HG02571 (cell line): ENCODE measurements around the gene DYNLL2.
"Not testable (repeated sequence)": the region's sequence is repeated elsewhere in the genome, so short reads cannot be mapped to it uniquely, and the experiment has no call there.

Experiments used
- ATAC-seq: cut with Tn5 transposase; IDR thresholded peaks from one replicate; pipeline ENCODE4 v1.9.1; 2021; ENCODE audit warnings: mild to moderate bottlenecking, moderate library complexity; ENCODE audit not compliant: unreplicated experiment

DYNLL2 gene

DNA sequence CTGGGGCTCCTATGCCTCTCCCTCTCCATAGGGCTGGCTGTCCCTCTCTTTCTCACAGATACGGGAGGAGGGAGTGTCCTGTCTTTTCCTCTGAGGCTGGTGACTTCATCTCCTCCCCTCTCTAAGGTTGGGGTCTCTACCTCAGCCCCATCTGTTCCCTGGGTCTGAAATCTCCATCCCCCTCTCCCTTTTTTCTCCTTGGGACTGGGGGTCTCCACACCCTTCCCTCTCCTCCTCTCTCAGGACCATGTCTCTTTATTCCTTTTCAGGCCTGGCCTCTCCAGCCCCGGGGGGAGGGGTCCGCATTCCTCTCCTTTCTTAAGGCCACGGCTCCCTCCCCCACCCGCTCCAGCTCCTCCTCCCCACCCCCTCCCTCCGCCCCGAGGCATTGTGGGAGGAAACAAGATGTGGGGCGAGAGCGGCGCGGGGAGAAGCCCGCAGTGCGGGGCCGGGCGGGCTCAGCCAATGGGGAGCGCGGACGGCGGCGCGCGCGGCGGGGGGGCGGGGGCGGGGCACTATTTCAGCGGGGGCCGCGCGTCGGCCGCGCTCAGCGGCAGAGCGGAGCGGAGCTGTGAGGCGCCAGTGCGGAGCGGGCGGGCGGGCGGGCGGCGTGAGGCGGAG lies at the start of gene DYNLL2:
TSS of gene DYNLL2 (plus strand) at position 550 of the 621 bp plus-strand sequence. CDS start 3,672 bp downstream, outside the sequence.
- ATAC-seq: peak; percentile 62

DNA sequence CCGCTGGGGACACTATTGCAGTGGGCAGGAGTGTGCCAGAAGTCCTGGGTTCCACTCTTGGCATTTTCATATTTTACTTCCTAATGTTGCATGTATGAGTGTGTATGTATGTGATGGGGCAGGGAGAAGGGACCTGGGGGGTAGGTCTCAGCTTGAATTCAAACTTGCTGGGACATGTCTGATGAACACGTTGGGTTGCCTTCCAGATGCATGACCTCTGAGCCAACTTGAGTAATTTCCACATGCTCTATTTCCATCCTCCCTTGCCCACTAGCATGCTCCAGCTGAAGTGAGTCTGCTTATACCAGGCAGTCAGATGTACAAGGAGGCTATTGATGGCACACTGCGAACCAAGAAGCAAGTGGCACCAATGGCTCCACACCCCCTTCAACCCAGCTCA lies 43.2 kb upstream of the DYNLL2 start:
- ATAC-seq: no peak

DNA sequence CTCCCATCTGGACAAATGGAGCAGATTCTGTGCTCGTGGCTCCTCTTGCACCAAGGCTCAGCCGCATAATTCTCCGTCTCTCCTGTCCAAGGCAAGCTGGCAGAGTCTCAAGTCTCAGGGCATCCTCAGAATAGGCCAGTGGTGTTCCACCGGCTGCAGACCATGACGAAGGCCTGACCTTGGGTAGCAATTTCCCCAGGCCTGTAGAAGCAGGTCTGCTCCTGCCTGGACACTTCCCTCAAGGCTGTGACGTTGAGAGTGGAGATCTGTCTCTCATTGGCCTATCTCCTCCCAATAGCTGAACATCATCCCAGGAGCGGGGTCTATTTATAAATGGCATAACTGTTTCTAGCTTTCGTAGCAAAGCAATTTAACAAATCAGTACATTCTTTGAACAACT lies 42.8 kb upstream of the DYNLL2 start:
- ATAC-seq: no peak

DNA sequence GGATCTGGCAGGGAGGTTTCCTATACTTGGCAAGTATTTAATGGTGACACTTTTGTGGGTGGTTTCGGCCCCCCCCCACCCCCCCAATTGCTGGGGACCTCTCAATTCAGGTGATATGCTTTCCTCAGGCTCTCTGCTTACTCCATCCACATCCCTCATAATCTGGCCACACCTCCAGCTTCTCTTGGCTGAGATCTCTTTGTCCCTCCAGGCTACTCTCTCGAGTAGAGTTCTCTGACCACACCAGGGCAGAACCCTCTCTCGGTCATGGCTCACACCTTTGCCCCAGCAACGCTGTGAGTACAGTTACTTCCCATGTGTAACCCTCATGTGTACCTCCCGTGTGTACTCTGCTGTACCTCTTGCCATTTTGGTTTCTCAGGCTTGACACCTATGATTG lies 42.1 kb upstream of the DYNLL2 start:
- no peak for ATAC-seq

DNA sequence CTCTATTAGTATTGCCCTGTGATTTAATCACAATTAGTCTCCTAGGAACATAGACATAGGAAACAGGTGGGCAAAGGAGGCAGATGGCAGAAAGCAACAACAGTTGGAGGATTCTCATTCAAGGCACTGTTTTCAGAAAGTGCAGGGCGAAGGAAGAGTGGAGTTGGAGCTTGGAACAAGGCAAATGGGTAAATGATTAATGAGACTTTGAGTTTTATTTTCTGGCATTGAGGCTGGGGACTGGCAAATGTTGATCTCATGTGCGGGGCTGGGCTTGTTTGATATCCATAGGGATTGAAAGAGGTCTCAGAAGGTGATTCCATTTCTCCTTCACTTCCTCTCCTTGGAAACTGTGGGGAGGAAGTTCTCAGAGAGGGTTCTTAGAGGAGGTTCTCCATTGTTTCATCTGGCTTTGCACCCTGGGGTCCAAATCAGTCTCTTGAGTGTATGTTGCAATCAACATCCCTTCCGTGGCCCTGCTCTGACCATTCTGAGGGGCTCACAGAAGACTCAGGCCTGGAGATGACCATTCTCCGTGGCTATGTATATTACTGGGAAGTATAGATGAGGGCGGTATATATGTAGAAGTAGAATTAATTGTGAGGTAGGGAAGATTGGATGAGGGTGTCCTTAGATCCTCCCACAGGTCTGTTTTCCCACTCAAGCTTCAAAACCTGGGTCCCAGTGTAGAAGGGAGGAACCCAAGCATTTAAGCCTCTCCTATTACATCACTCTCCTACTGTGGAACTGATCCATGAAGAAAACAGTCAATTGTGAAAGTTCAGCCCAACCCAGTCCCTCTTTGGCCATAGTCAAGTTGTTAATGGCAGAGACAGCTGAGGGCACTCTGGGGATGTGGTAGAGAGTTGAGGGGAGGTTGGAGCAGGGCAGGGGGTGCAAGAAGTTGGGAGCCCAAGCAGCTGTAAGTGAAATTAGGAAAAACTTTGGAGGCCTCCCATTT lies 39.7 kb upstream of the DYNLL2 start:
- no peak for ATAC-seq

DNA sequence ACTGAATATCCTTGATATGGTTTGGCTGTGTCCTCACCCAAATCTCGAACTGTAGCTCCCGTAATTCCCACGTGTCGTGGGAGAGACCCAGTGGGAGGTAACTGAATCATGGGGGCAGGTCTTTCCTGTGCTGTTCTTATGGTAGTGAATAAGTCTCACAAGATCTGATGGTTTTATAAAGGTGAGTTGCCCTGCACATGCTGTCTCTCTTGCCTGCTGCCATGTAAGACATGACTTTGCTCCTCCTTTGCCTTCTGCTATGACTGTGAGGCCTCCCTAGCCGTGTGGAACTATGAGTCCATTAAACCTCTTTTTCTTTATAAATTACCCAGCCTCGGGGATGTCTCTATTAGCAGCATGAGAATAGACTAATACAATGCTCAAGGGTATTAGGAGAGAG lies 39.0 kb upstream of the DYNLL2 start:
- ATAC-seq: not testable (repeated sequence)

DNA sequence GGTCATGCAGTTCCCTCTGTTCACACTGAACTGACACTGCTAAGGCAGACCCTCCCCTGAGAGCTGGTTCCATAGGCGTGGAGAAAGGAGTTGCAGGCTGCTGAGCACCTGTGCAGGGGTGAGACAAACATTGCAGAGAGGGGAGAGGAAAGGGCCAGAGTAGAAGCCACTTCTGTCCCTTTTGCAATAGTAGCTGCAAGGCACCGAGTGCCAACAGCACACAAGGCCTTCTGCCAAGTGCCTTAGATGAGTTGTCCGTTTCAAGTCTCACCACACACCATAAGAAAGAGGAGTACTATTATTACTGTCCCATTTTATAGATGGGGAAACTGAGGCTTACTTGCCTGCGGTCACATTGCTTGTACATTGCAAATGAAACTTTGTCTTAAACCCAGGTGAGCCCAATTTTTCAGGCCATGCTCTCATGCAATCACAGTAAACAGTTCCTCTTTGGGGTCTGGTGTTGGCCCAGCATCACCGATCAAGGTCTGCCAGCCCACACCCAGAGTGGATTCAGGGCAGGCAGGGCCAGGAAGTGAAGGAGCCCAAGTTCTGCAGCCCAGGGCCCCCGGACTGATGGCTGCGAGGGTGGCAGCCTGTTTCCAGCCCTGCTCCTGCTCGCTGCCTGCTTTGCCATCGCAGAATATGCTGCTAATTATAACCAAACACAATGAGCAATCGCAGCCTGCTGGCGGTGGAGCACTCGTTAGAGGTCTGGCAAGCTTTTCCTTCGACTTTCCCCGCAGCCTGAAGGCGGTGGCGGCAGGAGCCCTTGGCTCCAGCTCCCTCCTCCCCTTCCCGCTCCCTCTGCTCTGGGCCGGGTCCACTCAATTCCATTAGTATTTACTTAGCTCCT lies 36.8 kb upstream of the DYNLL2 start:
- ATAC-seq: no peak

DNA sequence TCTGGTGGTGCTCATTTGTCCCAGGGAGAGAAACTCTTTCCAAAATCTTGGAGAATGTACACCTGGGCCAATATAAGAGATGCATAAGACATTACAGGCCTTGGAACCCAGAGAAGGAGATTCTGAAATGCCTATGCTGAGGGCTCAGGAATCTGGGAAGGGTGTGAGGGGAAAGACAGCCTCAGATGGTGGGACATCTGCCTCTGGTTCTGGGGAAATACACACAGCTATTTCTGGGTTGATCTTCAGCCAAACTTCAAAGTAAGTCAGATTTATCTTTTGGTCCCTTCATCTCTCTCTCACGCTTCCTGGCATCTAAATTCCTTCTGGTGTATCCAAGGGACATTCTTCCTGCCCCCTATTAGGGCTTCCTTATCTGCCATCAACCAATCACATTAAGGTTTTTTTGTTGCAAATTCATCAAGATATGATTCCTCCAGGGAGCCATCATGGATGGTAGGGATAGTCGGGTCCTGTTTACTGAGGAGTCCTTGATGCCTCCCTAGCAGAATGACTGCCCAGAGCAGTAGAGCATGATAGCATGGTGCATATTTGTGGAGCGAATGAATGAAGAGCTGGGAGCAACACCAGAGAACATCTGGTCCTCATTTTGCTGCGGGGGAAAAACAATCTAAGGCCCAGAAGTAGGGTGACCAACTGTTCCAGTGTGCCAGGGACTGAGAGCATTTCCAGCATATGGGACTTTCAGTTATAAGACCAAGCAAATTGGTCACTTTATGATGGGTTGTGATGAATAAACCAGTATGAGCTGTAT lies 35.7 kb upstream of the DYNLL2 start:
- no peak for ATAC-seq

DNA sequence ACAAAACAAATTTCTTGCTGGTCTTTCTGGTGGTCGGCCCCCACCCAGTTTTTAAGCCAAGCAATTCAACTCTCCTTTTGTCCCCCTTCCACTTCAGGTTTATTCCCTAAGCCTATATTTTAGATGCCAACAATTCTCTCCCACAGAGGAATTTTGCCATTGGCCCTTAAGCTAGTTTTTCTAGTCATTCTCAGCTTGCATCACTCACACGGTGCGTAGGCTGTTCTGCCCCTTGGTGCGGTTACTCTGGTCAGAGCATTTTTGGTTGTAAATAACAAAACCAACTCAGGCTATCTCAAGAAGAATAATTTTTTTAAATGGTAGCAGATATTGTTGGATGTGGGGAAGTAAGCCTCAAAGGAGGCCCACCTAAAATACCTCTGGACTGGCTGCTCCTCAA lies 33.7 kb upstream of the DYNLL2 start:
- no peak for ATAC-seq

DNA sequence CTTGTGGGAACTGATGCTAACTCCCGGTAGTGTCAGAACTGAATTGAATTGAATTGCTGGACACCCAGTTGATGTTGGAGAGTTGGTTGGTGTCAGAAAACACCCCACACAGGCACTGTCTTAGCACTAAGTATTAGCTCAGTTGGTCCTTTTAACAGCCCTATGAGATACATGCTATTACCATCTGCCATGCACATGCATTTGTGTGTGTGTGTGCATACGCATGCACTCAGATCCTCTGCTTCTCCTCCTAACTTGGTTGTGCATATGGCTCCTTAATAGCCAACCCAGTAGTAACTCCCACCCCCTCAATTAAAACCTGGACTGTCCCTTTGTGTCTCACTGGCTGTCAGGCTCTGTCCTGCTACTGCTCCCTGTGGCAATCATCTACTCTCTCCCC lies 32.3 kb upstream of the DYNLL2 start:
- ATAC-seq: no peak

DNA sequence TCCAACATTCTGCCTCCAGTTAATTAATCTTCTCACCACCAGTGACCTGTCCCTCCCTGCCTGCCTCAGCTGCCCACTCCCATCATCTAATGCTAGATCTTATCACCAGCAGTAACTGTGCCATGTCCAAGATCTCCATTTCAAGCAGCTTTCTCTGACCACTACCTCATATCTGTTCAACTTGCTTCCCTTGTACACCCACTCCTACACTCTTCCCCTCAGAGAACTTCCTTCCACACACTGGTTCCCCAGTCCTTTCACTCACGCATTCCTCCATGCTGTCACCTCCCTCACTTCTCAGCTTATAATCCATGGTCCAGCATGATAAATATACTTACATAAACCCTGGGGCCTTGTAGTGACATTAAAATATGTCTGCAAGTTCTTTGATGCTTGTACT lies 31.8 kb upstream of the DYNLL2 start:
- ATAC-seq: no peak

DNA sequence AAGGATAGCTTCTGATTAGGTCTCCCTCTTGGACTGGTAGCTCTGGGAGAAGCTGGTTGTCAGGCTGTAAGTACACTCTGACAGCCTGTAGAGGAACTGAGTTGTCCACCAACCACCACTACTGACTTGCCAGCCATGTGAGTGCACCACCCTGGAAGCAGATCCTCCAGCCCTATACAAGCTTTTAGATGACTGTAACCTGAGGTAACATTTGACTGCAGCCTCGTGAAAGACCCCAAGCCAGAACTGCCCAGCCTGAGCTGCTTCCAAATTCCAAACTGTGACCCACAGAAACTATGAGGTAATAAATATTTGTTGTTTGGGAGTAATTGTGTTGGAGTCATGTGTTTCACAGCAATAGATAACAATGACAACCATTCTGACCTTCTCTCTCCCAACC lies 30.8 kb upstream of the DYNLL2 start:
- no peak for ATAC-seq

DNA sequence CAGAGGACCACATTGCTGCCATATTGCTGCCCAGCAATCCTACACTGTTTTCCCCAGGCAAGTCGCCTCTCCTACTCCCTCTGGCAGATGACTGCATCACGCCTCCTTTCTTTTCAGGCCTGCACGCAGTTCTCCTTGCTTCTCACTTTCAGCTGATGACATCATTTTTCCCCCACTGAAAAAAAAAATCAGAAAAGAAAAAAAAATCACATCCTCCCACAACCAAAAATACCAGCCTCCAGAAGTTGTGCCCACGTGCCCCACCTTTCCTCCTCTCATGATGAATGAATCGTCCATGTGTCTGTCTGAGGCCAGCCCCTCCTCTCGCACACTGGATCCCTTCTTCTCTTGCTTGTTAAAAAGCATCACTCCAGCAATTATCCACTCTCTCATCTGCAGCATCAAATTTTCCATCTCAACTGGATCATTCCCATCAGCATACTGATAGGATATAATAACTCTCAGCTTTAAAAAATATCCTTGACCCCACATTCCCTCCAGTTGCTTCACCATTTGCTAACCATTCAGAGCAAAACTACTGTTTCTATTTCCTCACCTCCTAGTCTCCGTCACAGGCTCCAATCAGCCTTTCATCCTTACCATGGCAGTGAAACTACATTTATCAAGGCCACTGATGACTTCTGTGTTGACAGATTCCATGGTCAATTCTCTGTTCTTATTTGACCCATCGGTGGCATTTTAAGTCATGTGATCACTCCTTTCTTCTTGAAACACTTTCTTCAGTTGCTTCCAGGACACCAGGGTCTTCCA lies 30.1 kb upstream of the DYNLL2 start:
- no peak for ATAC-seq

DNA sequence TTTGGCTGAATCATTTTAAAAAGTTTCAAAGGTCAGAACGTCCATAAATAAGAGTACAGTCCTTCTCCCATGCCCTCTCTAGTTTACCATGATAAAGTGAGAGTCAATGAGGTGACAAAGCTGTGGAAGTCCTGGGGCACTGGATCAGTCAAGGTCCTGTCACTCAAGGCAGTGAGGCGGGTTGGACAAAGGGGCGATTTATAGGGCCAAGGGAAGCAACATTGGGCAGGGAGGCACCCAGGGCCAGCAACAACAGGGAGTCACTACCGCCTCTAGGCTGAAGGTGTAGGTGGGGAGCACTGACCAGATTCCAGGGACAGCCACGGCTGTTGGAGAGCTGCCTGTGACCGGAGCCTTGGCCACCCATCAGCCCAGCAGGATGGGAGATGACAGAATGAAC lies 28.6 kb upstream of the DYNLL2 start:
- ATAC-seq: no peak

DNA sequence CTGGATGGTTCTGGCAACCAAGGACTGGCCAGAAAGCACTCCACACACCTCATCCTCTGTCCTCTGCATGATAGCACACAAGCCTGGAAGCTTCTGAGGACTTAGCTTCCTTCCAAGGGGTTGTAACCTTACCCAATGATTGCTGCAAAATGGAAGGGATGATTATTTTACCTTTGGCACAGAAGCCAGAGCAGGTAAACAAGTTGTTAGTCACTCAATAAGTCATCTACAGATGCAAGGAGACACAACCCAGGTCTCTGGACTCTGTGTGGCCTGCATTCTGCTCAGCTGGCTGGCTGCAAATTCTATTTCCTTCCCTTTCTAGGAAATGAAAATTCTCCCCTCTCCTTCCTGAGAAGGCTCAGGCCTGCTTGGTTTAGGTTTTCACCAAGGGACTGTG lies 26.7 kb upstream of the DYNLL2 start:
- no peak for ATAC-seq

DNA sequence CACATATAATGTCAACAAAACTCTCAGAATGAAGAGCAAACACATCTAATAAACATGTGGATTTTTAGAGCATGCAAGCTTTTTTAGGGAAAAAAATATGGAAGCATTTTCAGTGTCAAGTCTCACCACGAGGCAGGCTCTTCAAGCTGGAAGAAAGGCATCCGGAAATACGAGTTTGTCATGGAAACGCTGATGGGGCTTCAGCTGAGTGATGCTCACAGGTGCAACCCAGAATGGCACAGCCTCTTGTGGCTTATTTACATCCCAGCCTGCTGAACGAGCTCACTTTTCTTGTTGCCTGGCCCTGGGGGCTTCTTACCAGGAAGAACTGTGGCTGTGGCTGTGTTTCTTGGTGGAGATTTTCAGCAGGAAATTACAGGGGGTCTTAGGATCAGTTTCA lies 24.1 kb upstream of the DYNLL2 start:
- ATAC-seq: no peak

DNA sequence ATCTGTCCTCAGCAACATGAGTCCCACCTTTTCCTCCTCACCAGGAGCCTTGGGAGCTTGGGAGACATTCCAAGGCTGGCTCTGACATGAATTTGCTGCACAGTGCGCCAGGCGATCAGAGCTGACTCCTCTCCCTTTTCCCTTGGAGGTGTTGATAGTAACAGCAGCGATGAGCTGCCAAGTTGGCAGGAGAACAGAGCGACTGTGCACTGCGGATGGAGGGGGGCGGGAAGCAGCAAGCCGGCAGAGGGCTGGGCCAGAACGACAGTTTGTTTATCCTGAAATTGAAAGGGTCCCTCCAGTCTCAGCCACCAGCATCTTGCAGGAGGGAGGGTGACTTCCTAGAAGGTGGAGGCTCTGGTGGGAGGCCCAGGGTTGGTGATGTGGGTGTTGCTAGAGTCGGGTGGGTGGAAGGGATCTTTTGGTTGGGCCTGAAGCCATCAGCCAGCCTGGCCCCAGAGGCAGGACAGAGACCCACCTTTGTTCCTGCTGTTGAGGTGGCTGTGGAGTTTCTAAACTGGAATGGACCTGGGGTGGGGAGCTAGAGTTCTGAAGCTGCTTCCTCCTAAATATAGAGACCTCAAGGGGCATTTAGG lies 22.5 kb upstream of the DYNLL2 start:
- ATAC-seq: no peak

DNA sequence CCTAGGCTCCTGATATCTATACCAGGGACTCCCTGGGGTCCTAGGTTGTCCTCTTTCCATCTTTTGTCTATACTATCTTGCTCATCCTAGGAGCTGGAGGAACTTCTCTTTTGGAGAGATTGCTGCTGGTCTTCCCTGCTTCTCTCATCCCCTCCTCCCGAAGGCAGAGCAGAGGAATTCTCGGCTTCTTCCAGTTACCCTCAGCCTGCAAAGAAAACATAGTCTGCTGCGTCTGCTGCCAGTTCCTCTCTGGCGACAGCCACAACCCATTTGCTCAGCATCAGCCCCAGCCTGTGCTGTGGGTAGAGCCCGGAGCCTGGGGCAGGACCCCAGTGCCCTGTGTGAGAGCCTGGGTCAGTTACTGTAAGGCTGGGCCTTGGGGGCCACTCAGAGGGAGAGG lies 21.5 kb upstream of the DYNLL2 start:
- no peak for ATAC-seq

DNA sequence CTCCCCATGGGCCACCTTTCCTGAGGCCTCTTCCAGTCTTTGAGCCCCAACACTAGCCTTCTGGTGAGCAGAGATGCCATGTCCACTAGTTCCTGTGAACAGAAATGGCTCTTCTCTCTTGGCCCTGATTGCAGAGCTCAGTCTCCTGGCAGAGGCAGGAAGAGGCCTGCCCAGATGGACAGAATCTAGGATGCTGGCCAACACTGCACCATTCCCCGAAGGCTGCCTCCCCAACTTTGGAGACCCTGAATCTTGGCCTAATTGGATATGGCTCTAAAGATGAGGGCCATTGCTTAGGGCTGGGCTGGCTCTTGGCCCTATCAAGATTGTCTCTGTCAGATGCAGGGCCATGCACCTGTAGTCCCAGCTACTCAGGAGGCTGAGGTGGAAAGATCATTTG lies 18.0 kb upstream of the DYNLL2 start:
- ATAC-seq: no peak

DNA sequence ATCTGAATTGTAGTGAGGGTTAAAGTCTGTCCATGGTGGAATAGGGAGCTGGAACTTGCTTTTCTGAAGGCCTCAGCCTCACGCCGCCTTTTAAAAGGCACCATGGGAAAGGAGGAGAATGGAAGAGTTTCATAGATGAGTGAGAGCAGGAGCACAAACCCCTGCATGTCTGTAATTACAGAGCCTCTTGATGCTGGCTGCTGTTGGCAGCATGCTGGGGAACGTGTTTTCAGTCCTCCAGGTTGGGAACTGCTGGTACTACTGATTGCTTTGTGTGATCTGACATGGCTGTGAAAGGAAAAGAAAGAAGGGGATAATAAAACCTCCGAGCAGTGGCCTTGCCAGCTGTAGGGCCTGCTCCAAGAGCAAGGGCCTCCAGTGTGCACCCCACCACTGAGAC lies 16.8 kb upstream of the DYNLL2 start:
- no peak for ATAC-seq
